Stimulated activated CD4-positive, alpha-beta T cell treated with anti-CD3 and anti-CD28 coated beads, Interleukin-1b, Interleukin-23, amount 100 ng/mL, for 48 hours (primary cell): ENCODE measurements around the gene MPL.

Experiments used
- DNase-seq: peaks from one replicate; pipeline ENCODE4 v3.0.0-alpha.2; 2020

Gene MPL

DNA sequence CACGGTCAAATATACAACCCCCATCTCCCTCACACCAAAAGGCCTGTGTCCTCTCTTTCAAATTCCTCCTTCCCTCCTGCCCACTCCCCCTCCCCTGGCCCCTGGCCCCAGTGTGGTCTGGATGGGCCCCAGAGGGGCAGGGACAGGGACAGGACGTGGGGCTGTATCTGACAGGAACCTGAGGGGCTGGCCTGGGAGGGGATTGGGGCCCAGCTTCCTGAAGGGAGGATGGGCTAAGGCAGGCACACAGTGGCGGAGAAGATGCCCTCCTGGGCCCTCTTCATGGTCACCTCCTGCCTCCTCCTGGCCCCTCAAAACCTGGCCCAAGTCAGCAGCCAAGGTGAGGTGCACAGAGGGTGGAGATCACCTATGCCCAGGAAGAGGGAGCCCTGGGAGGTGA is at the start of gene MPL:
MPL (plus strand) TSS at position 231 of the 400 bp plus-strand sequence; CDS start at position 262, 31 bp downstream.
- no peak for DNase-seq

DNA sequence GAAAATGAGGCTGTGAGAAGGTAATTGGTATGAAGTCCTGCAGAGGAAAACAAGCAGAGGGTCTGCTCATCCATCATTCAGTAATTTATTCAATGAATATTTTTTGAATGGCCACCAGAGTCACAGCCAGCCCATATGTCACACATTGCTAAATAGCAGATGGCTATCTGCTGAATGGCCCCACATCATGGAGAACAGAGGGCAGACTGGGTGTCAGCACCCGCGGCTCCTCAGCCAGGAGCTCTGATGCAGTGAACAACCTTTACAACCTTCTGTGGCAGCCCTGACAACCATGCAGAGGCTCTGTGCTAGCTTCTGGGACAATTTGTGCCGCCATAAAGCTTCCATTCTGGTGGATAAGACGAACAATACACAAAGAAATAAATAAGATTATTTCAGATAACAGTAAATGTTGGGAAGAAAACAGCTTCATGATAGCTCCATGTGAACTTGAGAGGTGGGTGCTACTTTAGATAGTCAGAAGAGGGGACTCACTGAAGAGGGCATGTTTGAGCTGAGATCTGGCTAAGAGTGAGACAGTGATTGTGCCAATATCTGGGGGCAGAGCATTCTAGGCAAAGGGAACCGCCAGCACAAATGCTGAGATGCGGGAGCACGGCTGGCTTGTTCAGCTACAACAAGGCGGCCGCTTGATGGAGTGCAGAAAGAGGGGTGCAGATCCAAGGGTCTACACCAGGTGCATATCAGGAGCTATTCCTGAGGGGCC is 49.4 kb upstream of the MPL start:
- no peak for DNase-seq

DNA sequence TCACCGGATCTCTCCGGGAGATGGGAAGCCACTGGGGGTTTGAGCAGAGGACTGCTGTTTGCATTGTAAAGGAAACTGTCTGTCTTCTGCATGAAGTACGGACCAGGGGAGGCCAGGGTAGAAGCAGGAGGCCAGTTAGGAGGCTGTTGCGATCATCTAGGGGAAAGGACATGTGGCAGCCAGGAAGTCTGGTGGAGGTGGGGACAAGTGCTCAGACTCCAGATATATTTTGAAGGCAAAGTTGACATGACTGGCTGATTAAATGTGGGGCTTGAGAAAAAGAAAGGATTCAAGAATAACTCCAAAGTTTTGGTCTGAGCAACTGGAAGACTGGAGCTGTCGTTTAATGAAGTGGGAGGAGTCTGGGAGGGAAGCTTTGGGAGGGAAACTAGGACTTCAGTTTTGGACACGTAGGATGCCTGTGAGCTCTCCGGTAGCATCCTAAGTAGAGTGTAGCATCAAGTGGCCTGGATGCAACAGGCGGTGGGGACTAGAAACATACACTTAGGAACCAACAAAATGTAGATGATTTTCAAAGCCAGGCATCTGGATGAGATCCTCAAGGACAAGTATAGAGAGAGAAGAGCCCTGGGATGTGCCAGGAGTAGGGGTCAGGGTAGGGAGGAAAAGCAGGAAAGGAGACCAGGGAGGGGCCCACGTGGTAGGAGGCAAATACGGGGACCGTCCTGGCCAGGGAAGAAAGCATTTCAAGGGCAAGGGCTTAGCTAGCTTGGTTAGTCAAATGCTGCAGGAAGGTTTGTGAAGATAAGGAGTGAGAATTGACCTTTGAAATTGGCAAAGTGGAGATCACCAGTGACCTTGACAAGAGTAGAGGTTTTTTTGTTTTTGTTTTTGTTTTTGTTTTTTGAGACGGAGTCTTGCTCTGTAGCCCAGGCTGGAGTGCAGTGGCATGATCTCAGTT is 48.6 kb upstream of the MPL start:
- DNase-seq: no peak

DNA sequence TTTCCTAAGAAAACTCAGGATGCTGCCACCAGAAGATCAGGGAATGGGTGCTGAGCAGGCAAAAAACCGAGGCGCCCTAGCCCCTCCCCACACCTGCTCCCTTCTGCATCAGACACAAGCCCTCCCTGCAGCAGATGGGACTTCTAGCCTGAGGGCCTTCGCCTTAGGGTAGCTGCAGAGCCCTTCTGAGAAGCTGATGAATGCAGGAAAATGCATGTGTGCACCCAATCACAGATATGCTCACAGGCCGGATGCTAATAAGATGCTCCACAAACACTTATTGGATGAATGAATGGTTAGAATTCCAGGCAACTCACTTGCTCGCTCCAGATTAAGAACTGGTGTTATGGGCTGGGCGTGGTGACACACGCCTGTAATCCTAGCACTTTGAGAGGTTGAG is 45.4 kb upstream of the MPL start:
- no peak for DNase-seq

DNA sequence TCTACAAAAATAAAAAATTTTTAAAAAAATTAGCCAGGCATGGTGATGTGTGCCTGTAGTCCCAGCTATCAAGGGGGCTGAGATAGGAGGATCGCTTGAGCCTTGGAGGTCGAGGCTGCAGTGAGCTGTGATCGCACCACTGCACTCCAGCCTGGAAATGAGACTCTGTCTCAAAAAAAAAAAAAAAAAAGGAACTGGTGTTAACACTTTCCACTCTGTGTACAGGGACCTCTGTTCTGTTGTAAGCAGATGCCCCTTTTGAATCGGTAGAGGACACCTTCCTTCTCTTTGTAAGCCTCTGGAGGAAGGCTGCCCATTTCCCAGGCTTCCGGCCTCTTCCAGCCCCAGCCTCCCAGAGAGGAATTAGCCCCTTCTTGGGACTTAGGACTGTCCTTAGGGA is 44.9 kb upstream of the MPL start:
- DNase-seq: no peak

DNA sequence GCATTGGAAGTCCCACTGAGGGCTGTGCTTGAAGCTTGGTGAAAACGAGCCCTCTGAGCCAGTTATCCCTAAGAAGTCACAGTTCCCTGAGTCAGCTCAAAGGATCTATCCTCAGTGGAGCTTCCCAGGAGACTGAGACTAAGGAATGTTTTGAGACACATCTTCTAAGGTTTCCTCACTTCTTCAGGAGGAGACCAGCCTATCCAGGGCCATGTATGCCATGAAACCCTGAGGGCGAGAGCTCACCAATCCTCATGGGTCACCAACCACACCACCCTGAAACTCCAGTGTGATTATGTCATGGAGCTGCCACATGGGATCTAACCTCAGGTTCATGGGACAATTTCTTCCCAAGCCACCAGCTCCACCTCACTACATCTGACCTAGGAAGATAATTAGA is 44.4 kb upstream of the MPL start:
- no peak for DNase-seq

DNA sequence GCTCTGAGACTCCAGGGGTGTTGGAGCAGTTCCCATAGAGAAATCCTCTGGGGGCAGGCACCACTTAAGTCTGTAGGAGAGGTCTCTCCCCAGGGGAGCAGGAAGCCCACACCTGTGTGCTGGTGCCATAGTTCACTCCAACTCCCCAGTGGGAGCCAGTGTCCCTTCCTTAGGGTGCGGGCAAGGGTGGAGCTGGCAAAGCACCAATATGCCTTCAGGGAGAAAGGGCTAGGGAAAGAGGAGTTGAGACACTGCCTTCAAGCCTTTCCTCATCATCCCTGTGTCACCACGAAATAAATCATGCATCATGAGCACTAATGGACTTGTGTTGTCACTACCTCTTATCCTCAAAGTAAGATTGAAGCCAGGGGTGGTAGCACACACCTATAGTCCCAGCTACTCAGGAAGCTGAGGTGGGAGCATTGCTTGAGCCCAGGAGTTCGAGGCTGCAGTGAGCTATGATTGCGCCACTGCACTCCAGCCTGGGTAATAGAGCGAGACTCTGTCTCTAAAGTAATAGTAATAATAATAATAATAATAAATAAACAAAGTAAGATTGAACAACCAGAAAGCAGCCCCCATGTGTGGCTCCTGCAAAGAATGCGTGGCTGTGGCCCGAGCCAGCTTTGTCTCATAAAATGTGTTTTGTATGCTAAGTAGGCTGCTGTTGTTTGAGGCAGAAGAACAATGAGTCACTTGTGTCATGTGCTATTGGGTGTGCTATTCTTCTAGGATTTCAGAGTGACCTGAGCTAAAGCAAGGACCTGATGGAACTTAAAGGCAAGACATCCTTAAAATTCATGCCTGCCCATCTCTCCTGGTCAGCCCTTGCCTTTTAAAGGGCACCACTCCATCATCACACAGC is 43.5 kb upstream of the MPL start:
- DNase-seq: no peak

DNA sequence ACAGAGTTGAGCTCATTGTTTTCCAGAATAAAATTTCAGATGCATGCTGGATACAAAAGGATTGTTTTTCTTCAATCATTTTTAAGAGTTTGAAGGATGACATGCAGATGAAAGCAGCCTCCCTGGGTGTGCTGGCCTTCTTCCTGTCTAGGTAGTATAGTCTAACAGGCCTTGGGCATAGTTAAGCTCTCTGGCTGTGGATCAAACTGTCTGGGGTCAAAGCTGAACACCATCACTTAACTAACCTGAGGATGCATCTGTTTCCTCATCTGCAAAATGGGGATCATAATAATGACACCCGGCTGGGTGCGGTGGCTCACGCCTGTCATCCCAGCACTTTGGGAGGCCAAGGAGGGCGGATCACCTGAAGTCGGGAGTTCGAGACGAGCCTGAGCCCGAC is 42.9 kb upstream of the MPL start:
- DNase-seq: no peak

DNA sequence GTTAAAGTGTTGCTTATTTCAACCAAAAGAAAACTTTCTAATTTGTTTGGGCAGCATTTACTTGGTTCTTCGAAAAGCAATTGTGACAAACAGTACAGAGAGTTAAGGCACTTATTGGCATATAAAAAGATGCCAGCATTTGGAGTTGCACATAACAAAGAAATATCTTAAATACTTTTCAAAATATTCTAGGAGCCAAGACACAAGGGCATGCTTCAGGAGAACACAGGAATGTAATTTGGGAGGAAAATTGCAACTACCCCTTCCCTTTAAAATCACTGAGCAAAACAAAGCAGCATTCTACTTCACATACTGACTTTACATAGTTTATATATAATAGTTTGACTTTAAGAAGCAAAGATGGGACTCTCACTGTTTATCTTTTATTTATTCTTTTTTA is 41.4 kb upstream of the MPL start:
- no peak for DNase-seq

DNA sequence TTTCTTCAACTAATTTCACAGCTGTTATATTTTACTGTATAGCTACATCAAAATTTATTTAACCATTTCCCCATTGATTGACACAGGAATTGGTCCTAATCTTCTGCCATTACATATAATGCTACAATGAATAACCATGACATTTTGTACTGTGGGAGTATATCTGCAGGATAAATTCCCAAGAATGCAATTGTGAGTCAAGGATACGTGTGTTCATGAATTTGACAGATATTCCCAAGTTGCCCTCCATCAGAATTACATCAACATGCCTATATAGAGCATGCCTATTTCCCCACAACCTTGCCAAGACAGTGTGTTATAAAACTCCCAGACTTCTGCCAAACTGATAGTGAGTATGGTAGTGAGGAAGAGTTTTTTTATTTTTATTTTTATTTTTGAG is 39.6 kb upstream of the MPL start:
- DNase-seq: no peak

DNA sequence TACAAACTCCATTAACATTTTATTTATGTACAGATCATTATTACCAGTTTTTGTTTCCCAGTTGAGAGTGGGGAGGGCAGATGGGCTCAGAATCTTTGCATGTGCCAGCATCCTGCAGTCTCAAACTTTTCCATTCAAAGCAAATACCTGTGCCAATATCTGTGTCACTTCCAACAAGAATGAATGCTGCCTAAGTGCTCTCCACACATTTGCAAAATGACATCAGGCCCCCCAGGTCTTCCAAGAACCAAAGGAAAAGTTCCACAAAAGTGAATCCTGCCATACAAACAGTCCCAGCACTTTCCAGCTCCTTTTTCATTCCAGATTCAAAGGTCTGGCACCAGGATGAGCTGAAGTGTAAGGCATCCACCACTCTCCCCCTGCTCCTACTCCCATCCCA is 38.5 kb upstream of the MPL start:
- no peak for DNase-seq

DNA sequence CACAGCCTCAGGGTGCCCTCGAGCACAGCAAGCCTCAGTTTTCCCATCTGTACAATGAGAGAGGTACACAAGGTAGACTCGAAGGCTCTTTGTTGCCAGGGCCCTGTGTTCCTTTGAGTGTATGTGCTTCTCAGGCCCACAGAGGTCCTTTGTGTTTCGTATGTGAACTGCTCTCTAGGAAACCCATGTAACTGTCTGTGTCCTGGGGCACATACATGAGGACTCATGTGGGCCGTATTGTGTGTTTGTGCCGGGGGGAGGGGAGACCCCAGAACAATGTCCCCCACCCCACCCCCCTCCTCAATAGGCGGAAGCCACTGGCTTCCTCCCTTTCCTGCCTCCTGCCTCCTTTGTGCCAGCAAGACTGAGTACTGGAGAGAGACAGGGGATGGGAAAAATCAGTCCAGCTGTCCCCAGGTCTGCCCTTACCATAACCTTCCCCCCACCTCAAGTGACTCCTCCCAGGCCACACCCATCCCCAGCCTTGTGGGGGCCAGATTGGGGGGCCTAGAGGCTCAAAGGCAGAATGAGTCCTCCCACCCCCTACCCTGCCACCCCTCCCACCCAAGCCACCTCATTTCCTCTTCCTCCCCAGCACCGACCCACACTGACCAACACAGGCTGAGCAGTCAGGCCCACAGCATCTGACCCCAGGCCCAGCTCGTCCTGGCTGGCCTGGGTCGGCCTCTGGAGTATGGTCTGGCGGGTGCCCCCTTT is 37.1 kb upstream of the MPL start, which contains the start of gene TIE1:
TIE1 (plus strand) TSS at position 605 of the 717 bp plus-strand sequence; CDS start at position 695, 90 bp downstream.
- no peak for DNase-seq

DNA sequence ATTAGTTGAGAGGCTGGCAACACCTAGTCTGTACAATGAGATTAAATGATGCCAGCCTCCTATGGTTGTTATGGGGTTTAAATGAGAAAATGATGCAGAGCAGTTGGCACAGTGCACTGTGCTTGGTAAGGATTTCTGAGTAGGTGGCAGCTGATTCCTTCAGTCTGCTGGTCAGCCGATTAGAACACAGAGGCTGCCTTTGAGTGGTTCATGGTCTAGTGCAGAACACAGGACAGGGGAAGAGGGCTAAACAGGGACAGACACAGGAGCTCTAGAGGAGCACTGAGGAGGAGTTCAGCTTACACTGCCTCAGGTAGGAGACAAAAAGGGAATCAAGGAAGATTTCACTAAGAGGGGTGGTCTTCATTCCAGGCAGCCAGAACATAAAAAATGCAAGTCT is 35.4 kb upstream of the MPL start:
- no peak for DNase-seq

DNA sequence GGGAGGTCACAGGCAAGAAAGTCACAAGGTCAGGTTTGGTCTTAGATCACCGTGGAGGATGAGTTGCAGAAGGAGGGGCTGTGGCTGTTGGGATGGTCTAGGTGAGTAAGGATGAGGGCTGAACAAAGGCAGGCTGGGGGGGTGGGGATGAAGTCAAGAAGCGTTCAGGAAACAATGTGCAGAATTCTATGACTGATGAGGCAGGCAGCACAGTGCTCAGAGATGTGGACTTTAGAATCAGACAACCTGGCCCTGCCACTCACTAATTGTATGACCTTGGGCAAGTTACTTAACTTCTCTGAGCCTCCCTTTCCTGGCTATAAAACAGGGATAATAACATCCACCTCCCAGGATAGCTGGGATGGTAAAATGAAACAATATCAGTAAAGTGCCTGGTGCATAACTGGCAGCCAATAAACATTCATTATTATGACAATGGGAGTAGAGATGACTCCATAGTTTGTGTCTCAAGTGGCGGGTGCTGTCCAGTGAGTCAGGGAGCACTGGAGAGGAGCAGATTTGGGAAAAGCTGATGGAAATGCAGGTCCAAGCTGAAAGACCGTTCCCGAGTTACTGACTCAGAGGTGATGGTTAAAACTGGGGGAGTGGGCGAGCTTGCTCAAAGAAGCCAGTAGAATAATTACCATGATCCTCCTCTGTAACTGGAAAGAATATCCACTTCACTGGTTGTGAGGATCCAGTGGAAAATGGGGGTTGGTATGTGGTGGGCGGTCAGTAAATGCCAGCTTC is 34.7 kb upstream of the MPL start:
- DNase-seq: no peak

DNA sequence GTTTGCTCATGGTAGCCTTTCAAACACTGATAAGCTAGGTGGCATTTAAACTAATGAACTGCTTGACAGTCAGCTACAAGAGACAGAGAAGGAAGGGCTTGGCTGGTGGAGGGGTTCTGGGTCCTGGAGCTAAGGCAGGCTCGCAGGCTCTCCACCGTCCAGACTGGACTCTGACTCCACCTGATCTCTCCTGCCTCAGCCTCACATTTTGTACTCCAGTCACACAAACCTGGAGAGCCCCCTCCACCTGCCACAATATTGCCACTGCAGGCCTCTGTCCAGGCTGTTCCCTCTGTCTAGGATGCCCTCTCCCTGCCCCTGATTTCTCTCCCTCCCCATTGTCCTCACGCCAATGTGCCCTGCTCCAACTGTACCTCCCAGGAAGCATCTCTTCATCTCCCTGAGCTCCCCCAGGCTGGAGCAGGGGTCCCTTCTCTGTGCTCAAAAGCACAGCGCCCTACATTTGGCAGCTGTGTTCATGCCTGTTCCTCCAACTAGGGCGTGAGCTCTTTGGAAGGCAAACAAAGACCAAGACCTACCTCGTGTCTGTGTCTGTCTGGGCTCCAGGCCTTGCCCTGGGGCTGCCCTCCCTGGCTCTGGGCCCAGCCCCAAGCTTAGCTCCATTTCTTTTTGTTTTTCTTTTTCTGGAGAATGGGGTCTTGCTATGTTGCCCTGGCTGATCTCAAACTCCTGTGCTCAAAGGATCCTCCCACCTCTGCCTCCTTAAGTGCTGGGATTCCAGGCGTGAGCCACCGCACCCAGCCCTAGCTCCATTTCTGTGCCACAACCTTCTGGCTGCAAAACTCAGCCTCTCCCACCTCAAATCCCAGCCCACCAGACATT is 33.9 kb upstream of the MPL start:
- DNase-seq: no peak

DNA sequence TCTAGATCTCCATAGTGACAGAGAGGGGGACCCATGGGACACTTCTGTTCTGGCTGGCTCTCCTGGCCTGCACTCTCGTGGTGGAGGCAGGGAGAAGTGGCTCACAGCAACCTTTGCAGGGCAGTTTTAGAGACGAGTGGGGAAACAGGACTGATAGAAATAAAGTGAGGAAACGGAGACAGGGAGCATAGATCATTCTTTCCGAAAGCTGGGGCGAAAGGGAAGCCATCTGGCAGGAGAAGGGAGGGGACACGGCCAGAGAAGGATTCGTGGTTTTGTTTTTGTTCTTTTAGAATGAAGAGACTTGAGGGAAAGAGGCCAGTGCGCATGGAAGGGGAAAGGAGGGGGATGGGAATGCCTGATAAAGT is 33.3 kb upstream of the MPL start:
- no peak for DNase-seq

DNA sequence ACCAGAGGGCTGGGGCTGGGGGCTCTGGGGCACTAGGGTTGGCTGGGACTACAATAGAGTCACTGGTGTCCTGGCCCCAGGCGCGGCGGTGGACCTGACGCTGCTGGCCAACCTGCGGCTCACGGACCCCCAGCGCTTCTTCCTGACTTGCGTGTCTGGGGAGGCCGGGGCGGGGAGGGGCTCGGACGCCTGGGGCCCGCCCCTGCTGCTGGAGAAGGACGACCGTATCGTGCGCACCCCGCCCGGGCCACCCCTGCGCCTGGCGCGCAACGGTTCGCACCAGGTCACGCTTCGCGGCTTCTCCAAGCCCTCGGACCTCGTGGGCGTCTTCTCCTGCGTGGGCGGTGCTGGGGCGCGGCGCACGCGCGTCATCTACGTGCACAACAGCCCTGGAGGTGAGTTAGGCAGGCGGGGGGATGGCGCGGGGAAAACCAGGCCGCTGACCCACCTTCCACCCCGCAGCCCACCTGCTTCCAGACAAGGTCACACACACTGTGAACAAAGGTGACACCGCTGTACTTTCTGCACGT is 32.8 kb upstream of the MPL start:
- DNase-seq: no peak

DNA sequence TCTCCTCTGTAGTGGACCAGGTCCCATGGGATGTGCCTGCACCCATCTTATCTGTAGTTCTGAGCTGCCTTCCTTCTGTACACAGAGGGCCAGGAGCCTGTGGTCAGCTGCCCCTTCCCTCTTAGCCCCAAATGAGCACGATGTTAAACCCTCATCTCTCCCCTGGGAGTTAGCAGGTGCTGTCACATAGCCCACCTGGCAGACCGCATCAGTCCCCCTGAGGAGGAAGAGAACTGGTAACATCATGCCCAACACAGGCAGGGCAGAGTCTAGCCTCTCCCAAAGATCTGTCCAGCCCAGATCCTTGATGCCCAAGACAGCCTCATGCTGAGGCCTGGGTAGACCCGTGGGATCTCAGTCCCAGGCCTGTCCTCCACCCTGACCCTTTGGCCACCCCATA is 32.2 kb upstream of the MPL start:
- no peak for DNase-seq

DNA sequence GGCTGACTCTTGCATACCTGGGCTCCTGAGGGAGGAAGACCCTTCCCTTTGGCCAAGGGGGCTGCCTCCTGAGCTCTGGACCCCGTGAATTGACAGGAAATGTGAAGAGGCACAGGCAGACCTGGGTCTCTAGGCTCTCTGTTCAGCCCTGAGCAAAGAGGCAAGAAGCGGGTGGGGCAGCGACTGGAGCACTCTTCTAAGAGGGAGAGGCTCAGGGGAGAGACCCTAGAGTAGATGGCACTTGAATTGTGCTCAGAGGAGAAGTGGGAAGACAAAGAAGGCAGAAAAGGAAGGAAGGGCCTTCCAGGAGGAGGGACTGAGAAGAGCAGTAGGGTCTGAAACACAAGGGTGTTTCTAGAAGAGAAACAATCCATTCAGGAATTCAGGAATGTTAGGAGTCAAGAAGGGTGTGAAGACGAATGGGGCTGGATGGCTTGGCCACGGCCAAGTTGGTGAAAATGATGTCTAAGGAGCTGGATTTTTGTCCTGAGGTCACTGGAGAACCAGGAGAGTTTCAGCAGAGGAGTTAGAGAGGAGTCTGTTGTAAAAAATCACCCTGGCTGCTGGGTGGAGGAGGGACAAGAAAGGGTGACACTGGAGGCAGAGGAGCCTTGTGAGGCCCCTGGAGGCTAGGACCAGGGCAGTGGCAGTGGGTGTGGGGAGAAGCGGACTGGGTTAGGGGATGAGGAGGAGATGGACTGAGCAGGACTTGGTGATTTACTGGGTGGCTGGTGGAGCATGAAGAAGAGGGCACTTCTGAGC is 31.5 kb upstream of the MPL start:
- no peak for DNase-seq
